T-helper 2 cell (primary cell): ENCODE measurements around the gene DPP6.

Experiments
- DNase-seq, 5 experiments: peaks; one replicate each; pipeline versions ENCODE4 v3.0.0 to v3.0.0-alpha.2; 2012 to 2022

The DPP6 gene

GRCh38 chr7:154841731-154842331, 789.6 kb downstream of the DPP6 start:
- no peak for DNase-seq

- DNase-seq, result peak in 1 of 5 experiments; percentile 65
Observed at GRCh38 chr7:154842591-154842990, 790.4 kb downstream of the DPP6 start.

- peak in 1 of 5 experiments; percentile 38 for DNase-seq
Observed at GRCh38 chr7:154843670-154844237, 791.6 kb downstream of the DPP6 start.

- DNase-seq, result no peak
Observed at GRCh38 chr7:154844499-154844898, 792.3 kb downstream of the DPP6 start.

GRCh38 chr7:154844955-154845354, 792.8 kb downstream of the DPP6 start:
- DNase-seq, result no peak

GRCh38 chr7:154848464-154848863, 796.3 kb downstream of the DPP6 start:
- DNase-seq, result no peak

GRCh38 chr7:154852205-154852604, 800.0 kb downstream of the DPP6 start:
- DNase-seq, result no peak

GRCh38 chr7:154853063-154853726, 801.0 kb downstream of the DPP6 start:
- no peak for DNase-seq

- DNase-seq, result no peak
Observed at GRCh38 chr7:154853727-154854095, 801.5 kb downstream of the DPP6 start.

- no peak for DNase-seq
Observed at GRCh38 chr7:154854836-154855235, 802.6 kb downstream of the DPP6 start.

GRCh38 chr7:154855366-154855765, 803.2 kb downstream of the DPP6 start:
- DNase-seq, result no peak

- no peak for DNase-seq
Observed at GRCh38 chr7:154856733-154857132, 804.5 kb downstream of the DPP6 start.

GRCh38 chr7:154857240-154857639, 805.0 kb downstream of the DPP6 start:
- DNase-seq, result no peak

- no peak for DNase-seq
Observed at GRCh38 chr7:154857728-154858681, 805.8 kb downstream of the DPP6 start.

- no peak for DNase-seq
Observed at GRCh38 chr7:154858836-154859537, 806.8 kb downstream of the DPP6 start.

GRCh38 chr7:154859747-154860620, 807.8 kb downstream of the DPP6 start:
- DNase-seq, result no peak

- DNase-seq, result no peak
Observed at GRCh38 chr7:154860621-154861375, 808.6 kb downstream of the DPP6 start.

GRCh38 chr7:154861589-154861988, 809.4 kb downstream of the DPP6 start:
- no peak for DNase-seq

- no peak for DNase-seq
Observed at GRCh38 chr7:154862153-154862791, 810.1 kb downstream of the DPP6 start.
